HG03045 (cell line): ENCODE data around the gene MDH1.

Source experiments
- ATAC-seq: cut with Tn5 transposase; IDR thresholded peaks from one replicate; pipeline ENCODE4 v1.9.1; 2021; ENCODE audit warnings: mild to moderate bottlenecking, moderate library complexity; ENCODE audit not compliant: unreplicated experiment

MDH1 gene

GRCh38 chr2:63628403-63628942 is 39.7 kb downstream of the MDH1 start:
- ATAC-seq = no peak

- no peak for ATAC-seq
Measured at GRCh38 chr2:63631501-63631900, 42.7 kb downstream of the MDH1 start.

DNA sequence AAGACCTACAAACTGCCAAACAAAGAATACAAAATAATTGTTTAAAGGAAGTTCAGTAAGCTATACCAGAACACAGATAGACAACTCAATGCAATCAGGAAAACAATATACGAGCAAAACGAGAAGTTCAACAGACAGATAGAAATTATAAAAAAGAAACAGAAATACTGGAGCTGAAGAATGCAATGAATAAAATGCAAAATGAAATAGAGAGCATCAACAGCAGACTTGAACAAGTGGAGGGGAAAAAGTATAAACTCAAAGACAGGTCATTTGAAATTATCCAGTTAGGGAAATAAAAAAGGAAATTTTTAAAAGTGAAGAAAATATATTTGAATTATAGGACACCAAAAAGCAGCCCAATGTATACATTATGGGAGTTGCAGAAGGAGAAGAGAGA is 43.6 kb downstream of the MDH1 start:
- ATAC-seq = no peak

GRCh38 chr2:63639344-63639743 is 50.6 kb downstream of the MDH1 start:
- ATAC-seq = no peak

DNA sequence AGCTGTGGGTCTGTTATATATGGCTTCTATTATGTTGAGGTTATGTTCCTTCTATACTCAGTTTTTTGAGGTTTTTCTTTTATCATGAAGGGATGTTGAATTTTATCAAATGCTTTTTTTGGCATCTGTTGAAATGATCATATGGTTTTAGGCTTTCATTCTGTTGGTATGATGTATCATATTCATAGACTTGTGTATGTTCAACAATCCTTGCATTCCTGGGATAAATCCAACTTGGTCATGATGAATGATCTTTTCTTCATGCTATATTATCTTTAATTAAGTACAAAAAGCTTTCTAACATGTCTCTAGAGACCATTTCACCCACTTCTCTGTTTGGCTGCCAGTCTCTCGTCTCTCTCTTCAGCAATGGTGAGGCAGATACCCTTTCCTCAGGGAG is 54.2 kb downstream of the MDH1 start:
- no peak for ATAC-seq

GRCh38 chr2:63643486-63643885 is 54.7 kb downstream of the MDH1 start:
- no peak for ATAC-seq

DNA sequence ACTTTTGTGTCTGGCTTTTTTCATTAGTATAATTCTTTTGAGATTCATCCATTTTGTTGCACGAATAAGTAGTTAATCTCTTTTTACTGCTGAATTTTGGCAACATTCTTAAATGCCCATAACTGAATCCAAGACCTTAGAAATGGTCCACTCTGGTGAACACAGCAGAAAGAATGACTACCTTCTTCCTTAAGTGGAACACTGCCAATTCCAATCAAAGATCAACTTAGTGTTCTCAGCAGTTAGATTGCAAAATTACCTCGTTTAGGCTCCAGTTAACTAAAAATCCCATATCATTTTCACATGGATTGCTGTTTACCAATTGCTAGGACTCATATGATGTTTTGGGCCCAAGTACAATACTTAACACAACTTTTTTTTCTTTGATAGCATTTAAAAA is 59.9 kb downstream of the MDH1 start:
- no peak for ATAC-seq

GRCh38 chr2:63649829-63650228 is 61.1 kb downstream of the MDH1 start:
- ATAC-seq = no peak

- ATAC-seq = no peak
Measured at GRCh38 chr2:63650756-63651155, 62.0 kb downstream of the MDH1 start.

DNA sequence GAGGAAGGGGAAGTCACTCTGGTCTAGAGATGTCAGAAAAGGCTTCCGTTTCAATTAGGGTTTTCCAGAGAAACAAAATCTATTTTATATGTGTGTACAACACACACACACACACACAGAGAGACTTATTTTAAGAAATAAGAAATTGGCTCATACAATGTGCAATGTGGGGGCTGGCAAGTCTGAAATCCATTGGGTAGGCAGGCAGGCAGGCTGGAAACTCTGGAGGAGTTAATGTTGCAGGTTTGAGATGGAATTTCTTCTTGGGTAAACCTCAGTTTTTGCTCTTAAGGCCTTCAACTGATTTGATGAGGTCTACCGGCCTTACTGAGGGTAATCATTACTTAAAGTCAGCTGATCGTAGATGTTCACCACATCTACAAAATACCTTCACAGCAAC is 62.6 kb downstream of the MDH1 start:
- ATAC-seq = no peak

DNA sequence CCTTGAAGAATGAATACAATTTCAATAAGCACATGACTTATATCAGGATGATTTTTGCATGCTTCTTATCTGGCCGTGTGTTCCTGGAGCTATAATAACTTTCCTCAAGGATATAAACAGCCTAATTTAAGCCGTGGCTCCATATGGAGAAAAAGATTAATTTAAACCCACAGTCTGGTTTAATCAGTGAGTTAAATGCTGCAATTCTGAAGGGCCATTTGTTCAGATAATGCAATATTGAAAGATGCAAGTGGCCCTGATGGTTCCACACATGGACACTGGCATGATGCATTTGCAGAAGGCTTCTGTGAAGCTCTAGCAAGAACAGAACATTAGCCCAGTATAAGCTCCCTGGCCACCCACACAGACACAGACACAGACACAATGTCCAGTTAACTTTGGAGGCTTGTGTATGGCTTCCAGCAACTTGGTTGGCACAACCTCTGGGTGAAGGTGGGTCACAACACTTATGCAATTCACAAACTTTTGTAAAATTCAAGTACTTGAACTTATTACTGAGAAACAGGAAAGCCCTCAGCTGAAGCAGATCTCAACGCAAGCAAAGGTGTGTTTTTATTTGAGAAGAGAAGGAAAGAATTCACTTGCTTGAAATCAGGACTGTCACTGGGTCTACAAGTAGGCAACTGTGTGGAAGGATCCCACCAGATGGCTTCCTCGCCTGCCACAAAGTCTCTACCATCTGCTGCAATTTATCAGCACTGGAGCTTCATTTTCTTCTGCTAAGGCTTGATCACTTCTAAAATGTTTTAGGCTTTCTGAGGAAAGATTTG is 63.3 kb downstream of the MDH1 start:
- no peak for ATAC-seq

GRCh38 chr2:63652652-63652985 is 63.9 kb downstream of the MDH1 start:
- ATAC-seq = no peak

GRCh38 chr2:63654959-63655358 is 66.2 kb downstream of the MDH1 start:
- no peak for ATAC-seq
